Lower leg skin (tissue), 3 donors: ENCODE data around the gene TBC1D3B.
"Not testable (repeated sequence)": the region's sequence is repeated elsewhere in the genome, so short reads cannot be mapped to it uniquely, and the experiment has no call there.

Source experiments
- CTCF ChIP-seq, 3 donors: fragments of 450-650 bp; IDR thresholded peaks; one replicate each; pipeline ENCODE4 v1.5.1; 2016; ENCODE audit warnings: antibody characterized with exemption in 3 of 3, mild to moderate bottlenecking in 3 of 3, moderate library complexity in 2 of 3
- POLR2A ChIP-seq, 2 donors: fragments of 450-650 bp; IDR thresholded peaks; one replicate each; pipeline ENCODE4 v1.6.1; 2016 to 2017; ENCODE audit warnings: antibody characterized with exemption in 2 of 2, mild to moderate bottlenecking in 1 of 2, moderate library complexity in 1 of 2

GRCh38 chr17:36215406-36216308 is 39.2 kb upstream of the TBC1D3B start:
- TF ChIP-seq CTCF, POLR2A (IDR thresholded peaks at IDR 0.05): not testable (repeated sequence)
